Measurements from ENCODE around the gene TNPO1. TPM values are rescaled to one million over a fixed set of nuclear protein-coding genes. Genes with fewer than 3 reads are reported as not detected.
"Not testable (repeated sequence)": the region's sequence is repeated elsewhere in the genome, so short reads cannot be mapped to it uniquely, and the experiment has no call there.

Gene TNPO1
- total RNA-seq, 1 donor = 412 TPM

DNA sequence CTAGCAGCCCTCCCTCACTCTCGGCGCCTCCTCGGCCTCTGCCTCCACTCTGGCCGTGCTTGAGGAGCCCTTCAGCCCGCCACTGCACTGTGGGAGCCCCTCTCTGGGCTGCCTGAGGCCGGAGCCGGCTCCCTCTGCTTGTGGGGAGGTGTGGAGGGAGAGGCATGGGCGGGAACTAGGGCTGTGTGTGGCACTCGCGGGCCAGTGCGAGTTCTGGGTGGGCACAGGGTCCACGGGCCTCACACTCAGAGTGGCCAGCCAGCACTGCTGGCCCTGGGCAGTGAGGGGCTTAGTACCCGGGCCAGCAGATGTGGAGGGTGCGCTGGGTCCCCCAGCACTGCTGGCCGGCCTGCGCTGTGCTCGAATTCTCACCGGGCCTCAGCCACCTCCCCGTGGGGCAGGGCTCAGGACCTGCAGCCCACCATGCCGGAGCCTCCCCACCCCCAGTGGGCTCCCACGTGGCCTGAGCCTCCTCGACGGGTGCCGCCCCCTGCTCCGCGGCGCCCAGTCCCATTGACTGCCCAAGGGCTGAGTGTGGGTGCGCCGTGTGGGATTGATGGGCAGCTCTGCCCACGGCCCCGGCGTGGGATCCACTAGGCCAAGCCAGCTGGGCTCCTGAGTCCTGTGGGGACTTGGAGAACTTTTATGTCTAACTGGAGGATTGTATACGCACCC is 109.0 kb downstream of the TNPO1 start:
- H3K4me3 ChIP-seq (ENCODE audit: low read depth, low read length) = no peak overlapping the region
- TF ChIP-seq, protein P1, sequence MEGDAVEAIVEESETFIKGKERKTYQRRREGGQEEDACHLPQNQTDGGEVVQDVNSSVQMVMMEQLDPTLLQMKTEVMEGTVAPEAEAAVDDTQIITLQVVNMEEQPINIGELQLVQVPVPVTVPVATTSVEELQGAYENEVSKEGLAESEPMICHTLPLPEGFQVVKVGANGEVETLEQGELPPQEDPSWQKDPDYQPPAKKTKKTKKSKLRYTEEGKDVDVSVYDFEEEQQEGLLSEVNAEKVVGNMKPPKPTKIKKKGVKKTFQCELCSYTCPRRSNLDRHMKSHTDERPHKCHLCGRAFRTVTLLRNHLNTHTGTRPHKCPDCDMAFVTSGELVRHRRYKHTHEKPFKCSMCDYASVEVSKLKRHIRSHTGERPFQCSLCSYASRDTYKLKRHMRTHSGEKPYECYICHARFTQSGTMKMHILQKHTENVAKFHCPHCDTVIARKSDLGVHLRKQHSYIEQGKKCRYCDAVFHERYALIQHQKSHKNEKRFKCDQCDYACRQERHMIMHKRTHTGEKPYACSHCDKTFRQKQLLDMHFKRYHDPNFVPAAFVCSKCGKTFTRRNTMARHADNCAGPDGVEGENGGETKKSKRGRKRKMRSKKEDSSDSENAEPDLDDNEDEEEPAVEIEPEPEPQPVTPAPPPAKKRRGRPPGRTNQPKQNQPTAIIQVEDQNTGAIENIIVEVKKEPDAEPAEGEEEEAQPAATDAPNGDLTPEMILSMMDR (IDR thresholded peaks at IDR 0.05; ENCODE audit: insufficient read depth, low read depth, low read length) = no peak
- DNase-seq (ENCODE audit: low read depth) = no peak

DNA sequence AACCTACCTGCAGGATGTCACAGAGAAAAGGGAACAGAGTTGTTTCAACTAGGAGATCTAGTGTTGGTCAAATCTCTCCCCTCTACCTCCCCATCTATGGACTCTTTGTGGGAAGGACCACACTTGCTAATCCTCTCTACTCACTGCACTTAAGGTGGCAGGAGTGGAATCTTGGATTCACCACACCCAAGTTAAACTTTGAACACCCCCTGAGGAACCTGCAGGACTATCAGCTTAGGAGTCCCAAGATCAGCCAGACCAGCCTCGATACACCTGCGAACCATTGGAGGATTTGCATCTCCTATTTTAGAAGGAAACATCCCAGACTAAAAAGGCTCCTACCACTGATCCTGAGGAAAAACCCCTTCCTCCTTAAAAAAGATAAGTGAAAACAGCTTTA is 116.2 kb downstream of the TNPO1 start:
- DNase-seq (ENCODE audit: low read depth); H3K4me3 ChIP-seq (ENCODE audit: low read depth, low read length): not testable (repeated sequence)

DNA sequence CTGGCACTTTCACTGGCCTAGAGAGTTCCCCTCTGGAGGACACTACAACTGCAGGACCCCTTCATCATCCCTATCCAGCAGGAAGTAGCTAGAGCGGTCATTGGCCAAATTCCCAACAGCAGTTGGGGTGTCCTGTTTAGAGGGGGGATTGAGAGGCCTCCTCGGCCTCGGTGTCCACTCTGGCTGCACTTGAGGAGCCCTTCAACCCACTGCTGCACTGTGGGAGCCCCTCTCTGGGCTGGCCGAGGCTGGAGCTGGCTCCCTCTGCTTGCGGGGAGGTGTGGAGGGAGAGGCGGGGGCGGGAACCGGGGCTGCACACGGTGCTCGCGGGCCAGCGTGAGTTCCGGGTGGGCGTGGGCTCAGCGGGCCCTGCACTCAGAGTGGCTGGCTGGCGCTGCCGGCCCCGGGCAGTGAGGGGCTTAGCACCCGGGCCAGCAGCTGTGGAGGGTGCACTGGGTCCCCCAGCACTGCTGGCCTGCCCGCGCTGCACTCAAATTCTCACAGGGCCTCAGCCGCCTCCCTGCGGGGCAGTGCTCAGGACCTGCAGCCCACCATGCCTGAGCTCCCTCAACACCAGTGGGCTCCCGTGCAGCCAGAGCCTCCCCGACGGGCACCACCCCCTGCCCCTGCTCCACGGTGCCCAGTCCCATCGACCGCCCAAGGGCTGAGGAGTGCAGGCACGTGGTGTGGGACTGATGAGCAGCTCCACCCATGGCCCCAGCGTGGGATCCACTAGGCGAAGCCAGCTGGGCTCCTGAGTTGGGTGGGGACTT is 118.7 kb downstream of the TNPO1 start:
- not testable (repeated sequence) for DNase-seq (ENCODE audit: low read depth)

DNA sequence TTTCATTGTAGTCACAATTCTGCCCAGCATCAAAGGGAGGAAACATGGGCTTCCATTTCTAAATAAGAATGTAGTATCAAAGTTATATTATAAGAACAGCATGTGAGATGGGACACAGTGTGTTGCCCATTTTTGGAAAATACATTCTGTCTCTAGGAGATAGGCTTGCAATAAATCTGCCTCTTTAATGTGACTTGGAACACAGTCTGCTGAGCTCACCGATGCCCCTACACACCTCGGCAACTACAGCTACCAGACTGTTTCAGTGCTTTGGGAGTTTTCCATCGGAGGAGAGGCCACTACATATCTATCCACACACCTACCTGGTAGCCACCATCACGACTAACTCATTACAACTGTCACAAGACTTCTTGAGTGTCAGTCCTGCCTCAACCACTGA is 120.4 kb downstream of the TNPO1 start:
- TF ChIP-seq, protein P1 (IDR thresholded peaks at IDR 0.05; ENCODE audit: insufficient read depth, low read depth, low read length) = no peak

More for the DNA sequence above, 118.7 kb downstream of the TNPO1 start:
- not testable (repeated sequence) for H3K4me3 ChIP-seq (ENCODE audit: low read depth, low read length)

DNA sequence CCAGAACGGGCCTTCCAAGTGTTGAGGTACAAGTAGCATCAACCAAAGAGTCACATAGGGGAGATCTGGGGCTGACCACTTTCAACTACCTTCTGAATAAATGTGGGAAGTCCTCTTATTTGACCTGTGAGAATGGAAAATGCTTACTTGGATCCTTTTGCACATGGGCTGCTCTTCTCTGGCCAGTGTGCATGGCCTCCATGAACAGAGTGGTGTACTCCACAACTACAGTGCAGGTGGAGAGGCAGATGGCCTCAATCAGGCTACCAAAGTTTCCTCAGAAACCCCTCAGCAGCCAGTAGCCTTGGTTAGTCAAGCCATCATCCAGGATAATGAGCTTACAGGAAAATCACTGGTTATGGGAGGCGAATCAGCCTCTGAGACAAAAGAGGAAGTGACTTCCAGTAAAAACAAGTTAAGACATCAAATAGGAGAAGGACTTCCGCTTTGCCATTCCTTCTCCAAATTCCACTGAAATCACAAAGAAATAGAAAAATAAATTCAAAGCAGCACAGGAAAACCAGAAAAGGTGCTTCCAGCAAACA is 121.1 kb downstream of the TNPO1 start:
- no peak for DNase-seq (ENCODE audit: low read depth)
- TF ChIP-seq, protein P1 (IDR thresholded peaks at IDR 0.05; ENCODE audit: insufficient read depth, low read depth, low read length) = no peak

More for the DNA sequence above, 120.4 kb downstream of the TNPO1 start:
- no peak overlapping the region for H3K4me3 ChIP-seq (ENCODE audit: low read depth, low read length)
- no peak for DNase-seq (ENCODE audit: low read depth)

DNA sequence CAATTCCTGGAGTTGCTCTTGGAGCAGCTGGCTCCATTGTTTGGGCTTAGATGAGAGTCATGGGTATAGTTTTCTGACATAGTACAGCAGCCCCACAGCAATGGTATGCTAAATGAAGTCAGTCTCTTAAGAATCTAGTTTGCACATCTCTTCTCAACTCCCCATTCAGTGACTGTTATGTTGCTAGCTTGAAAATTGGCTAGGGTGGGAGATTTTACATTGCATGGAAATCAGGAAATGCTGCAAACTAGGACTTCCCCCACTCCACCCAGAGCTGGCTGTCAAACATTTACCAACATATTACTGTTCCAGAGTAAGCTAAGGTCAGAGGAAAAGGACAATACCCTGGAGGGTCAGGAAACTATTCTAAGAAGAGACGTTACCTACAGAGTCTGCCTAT is 121.7 kb downstream of the TNPO1 start:
- TF ChIP-seq, protein P1 (IDR thresholded peaks at IDR 0.05; ENCODE audit: insufficient read depth, low read depth, low read length) = no peak
- DNase-seq (ENCODE audit: low read depth) = no peak
- no peak overlapping the region for H3K4me3 ChIP-seq (ENCODE audit: low read depth, low read length)

More for the DNA sequence above, 121.1 kb downstream of the TNPO1 start:
- no peak overlapping the region for H3K4me3 ChIP-seq (ENCODE audit: low read depth, low read length)

DNA sequence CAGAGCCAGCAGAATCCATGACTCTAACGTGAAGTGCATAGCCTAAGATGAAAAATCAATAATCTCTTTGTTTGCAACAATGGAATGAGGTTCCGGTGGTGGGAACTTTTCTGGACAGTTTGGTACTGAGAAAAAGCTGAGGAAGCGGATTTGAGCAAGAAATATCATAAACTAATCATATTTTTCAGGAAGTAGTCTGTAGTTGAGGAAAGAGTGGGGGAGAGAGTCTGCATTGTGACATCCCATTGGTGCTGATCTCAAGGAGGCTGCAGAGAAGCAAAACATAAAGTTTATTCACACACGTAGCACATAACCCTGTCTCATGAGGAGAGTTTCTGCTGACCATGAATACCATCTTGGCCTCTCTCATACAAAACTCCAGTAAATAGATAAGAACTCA is 123.6 kb downstream of the TNPO1 start:
- no peak for DNase-seq (ENCODE audit: low read depth)
- no peak overlapping the region for H3K4me3 ChIP-seq (ENCODE audit: low read depth, low read length)
- TF ChIP-seq, protein P1 (IDR thresholded peaks at IDR 0.05; ENCODE audit: insufficient read depth, low read depth, low read length) = no peak
